K562 (cell line): ENCODE data around the gene SARS2. TPM values are rescaled to one million over a fixed set of nuclear protein-coding genes. Genes with fewer than 3 reads are reported as not detected.

ENCODE experiments used
- ATAC-seq: fragments of 200-7000 bp; cut with Tn5 transposase; 3 replicates; pipeline ENCODE4 v1.9.1; 2020; ENCODE audit warnings: moderate library complexity
- BruUV-seq: library from RNA; stranded (reverse); fragments of 400-500 nt; replicated peaks from 2 replicates; lab custom pipeline; 2021; lab: Mats Ljungman, UMichigan
- CTCF ChIA-PET: fragments of 300-600 bp; formaldehyde crosslinking; extraction: SDS; loops from one replicate; lab custom pipeline; 2021; ENCODE audit warnings: low intra/inter-chr PET ratio; lab: Yijun Ruan, JAX
- POLR2A ChIA-PET: fragments of 300-600, 350-650 bp; sonication (Branson Sonifier 250); formaldehyde crosslinking; extraction: SDS; loops from one replicate; lab custom pipeline; 2021; ENCODE audit warnings: antibody characterized with exemption, inconsistent platforms; lab: Yijun Ruan, JAX
- DNase-seq, 4 experiments: peaks; one replicate each; pipeline versions ENCODE4 v3.0.0 to v3.0.0-alpha.2; 2011 to 2018; ENCODE audit warnings: low spot score in 3 of 4, mixed read lengths in 3 of 4; ENCODE audit errors: extremely low read depth in 1 of 4
- FAIRE-seq: peaks from 2 replicates; lab custom pipeline; 2011; peaks lifted over from hg19 to GRCh38; lab: Jason Lieb, UNC
- H2AFZ ChIP-seq: 2 replicates; pipeline ENCODE4 v1.6.0; 2011; ENCODE audit warnings: low read depth, low read length, control low read depth, inconsistent platforms
- H3K27ac ChIP-seq: fragments of 200-600 bp; 3 replicates; pipeline ENCODE4 v1.8.0; 2011; ENCODE audit warnings: low read depth, mild to moderate bottlenecking, control low read depth, inconsistent platforms, low read length, moderate library complexity, mixed read lengths; ENCODE audit errors: extremely low read depth
- H3K27me3 ChIP-seq, 2 experiments: fragments of 300-600 bp in 1 of 2; 2 replicates in 1 of 2; 3 replicates in 1 of 2; pipeline versions ENCODE4 v1.6.0 to v1.8.0; 2011; ENCODE audit warnings: inconsistent platforms in 2 of 2, low read length in 2 of 2, mild to moderate bottlenecking in 1 of 2, mixed read lengths in 1 of 2, moderate library complexity in 1 of 2; ENCODE audit not compliant: control insufficient read depth in 2 of 2, insufficient read depth in 2 of 2
- H3K36me3 ChIP-seq: fragments of 300-600 bp; 3 replicates; pipeline ENCODE4 v1.8.0; 2011; ENCODE audit warnings: mild to moderate bottlenecking, low read length, inconsistent platforms; ENCODE audit not compliant: control insufficient read depth, insufficient read depth
- H3K4me1 ChIP-seq, 2 experiments: fragments of 200-600 bp in 1 of 2; replicated peaks in 1 of 2; 2 replicates in 1 of 2; 3 replicates in 1 of 2; pipeline versions ENCODE4 v1.5.1 to v1.8.0; 2011; ENCODE audit warnings: inconsistent platforms in 2 of 2, low read length in 2 of 2, mild to moderate bottlenecking in 1 of 2, mixed read lengths in 1 of 2, moderate library complexity in 1 of 2; ENCODE audit not compliant: control insufficient read depth in 2 of 2, insufficient read depth in 2 of 2
- H3K4me2 ChIP-seq: 2 replicates; pipeline ENCODE4 v1.6.1; 2011; ENCODE audit warnings: low read length, control low read depth, inconsistent platforms, mixed read lengths; ENCODE audit not compliant: insufficient read depth
- H3K4me3 ChIP-seq: fragments of 200-600 bp; sonication (generic), shearing (Covaris generic); 2 replicates; pipeline ENCODE4 v1.5.1; 2016; ENCODE audit warnings: control low read depth, inconsistent platforms
- H3K79me2 ChIP-seq: fragments of 200-600 bp; 3 replicates; pipeline ENCODE4 v1.8.0; 2011; ENCODE audit warnings: low read length, inconsistent platforms; ENCODE audit not compliant: control insufficient read depth, insufficient read depth
- H3K9ac ChIP-seq, 2 experiments: 2 replicates each; pipeline versions ENCODE4 v1.6.0 to v1.6.1; 2011; ENCODE audit warnings: low read depth in 2 of 2, low read length in 2 of 2, control low read depth in 1 of 2, inconsistent platforms in 1 of 2, mild to moderate bottlenecking in 1 of 2, mixed read lengths in 1 of 2; ENCODE audit not compliant: insufficient read depth in 1 of 2
- H3K9me1 ChIP-seq: one replicate; pipeline ENCODE4 v1.6.0; 2011; ENCODE audit warnings: inconsistent platforms, mild to moderate bottlenecking, low read length, moderate library complexity; ENCODE audit not compliant: control insufficient read depth, insufficient read depth
- H3K9me3 ChIP-seq: replicated peaks from 2 replicates; pipeline ENCODE4 v1.5.1; 2011; ENCODE audit warnings: low read depth, low read length, inconsistent platforms; ENCODE audit not compliant: control insufficient read depth, insufficient read depth
- H4K20me1 ChIP-seq: replicated peaks from 2 replicates; pipeline ENCODE4 v1.6.1; 2011; ENCODE audit warnings: low read length, inconsistent platforms, mixed read lengths; ENCODE audit not compliant: control insufficient read depth, insufficient read depth
- ATF3 ChIP-seq, 2 experiments: fragments of 450-650 bp in 1 of 2; sonication (generic) in 1 of 2; formaldehyde crosslinking in 1 of 2; IDR thresholded peaks in 1 of 2; conservative IDR thresholded peaks in 1 of 2; 2 replicates each; pipeline versions ENCODE4 v1.6.1 to v1.8.1; 2016 to 2023; ENCODE audit warnings: mild to moderate bottlenecking in 2 of 2, moderate library complexity in 2 of 2, inconsistent platforms in 1 of 2, missing genetic modification reagents in 1 of 2
- CEBPB ChIP-seq: fragments of 450-650 bp; IDR thresholded peaks from 2 replicates; pipeline ENCODE4 v1.6.1; 2016; ENCODE audit warnings: missing genetic modification characterization, missing compliant biosample characterization
- CTCF ChIP-seq, 3 experiments: IDR thresholded peaks in 2 of 3; conservative IDR thresholded peaks in 1 of 3; 2 replicates each; pipeline ENCODE4 v1.5.1; 2011 to 2012; ENCODE audit warnings: low read length in 3 of 3, mild to moderate bottlenecking in 3 of 3, control low read depth in 2 of 3, improper control_type of control experiment in 1 of 3, inconsistent platforms in 1 of 3, low read depth in 1 of 3, mixed read lengths in 1 of 3, moderate library complexity in 1 of 3; ENCODE audit not compliant: insufficient read depth in 2 of 3
- PCBP1 ChIP-seq: fragments of 200-400 bp; formaldehyde crosslinking; IDR thresholded peaks from 2 replicates; pipeline ENCODE4 v1.6.1; 2018; ENCODE audit warnings: mild to moderate bottlenecking, low read depth, low read length; ENCODE audit not compliant: poor library complexity, severe bottlenecking
- POLR2H ChIP-seq: IDR thresholded peaks from 2 replicates; pipeline ENCODE4 v1.6.1; 2016; ENCODE audit warnings: missing genetic modification characterization, low read depth, mild to moderate bottlenecking, control low read depth, missing compliant biosample characterization, moderate library complexity
- ZBTB40 ChIP-seq, 2 experiments: fragments of 450-650 bp in 1 of 2; sonication (generic) in 1 of 2; formaldehyde crosslinking in 1 of 2; IDR thresholded peaks; 2 replicates each; pipeline versions ENCODE4 v1.7.1 to v1.9.0; 2016 to 2022; ENCODE audit warnings: inconsistent platforms in 1 of 2, mild to moderate bottlenecking in 1 of 2, missing genetic modification reagents in 1 of 2
- WGBS: fragments of 100-300 bp; shearing (Covaris generic); methylation state at CpG from one replicate; pipeline ENCODE4 v1.1.6; 2016; ENCODE audit warnings: low coverage, mixed read lengths; ENCODE audit not compliant: insufficient coverage; ENCODE audit errors: missing lambda C conversion rate; 5-methylcytosine and 5-hydroxymethylcytosine counted together
- in situ Hi-C: fragments of 300-500 bp; cut with MboI; formaldehyde crosslinking; loops from 4 replicates; pipeline ENCODE4 v1.15.0; 2018; ENCODE audit warnings: inconsistent platforms, mixed read lengths
- intact Hi-C: fragments of 100-400 bp; cut with micrococcal nuclease; formaldehyde crosslinking; loops from 2 replicates; pipeline ENCODE4 v1.14.2; 2022
- polyA plus RNA-seq, 8 experiments: library from polyadenylated mRNA; depleted of rRNA in 4 of 8; stranded (reverse) in 5 of 8; unstranded in 3 of 8; fragments of >200 nt; fragmentation: Nextera tagmentation in 2 of 8; fragmentation: Illumina TruSeq in 1 of 8; extraction: Ambion mirVana in 2 of 8; extraction: Trizol in 1 of 8; gene quantifications; 2 replicates each; pipeline versions ENCODE4 v1.2.1 to v1.2.3, GENCODE V29; 2011 to 2014; ENCODE audit warnings: inconsistent platforms in 1 of 8, missing spikeins in 1 of 8
- total RNA-seq, 7 experiments: library from RNA; depleted of rRNA in 6 of 7; stranded (reverse); fragments of >200 nt in 6 of 7; fragmentation: Illumina TruSeq in 2 of 7; extraction: Trizol in 2 of 7; gene quantifications; 2 replicates each; pipeline versions ENCODE4 v1.2.1 to v1.2.3, GENCODE V29; 2011 to 2021; ENCODE audit warnings: low replicate concordance in 1 of 7

SARS2 gene
- total and polyA plus RNA-seq, 9 of the 15 experiments (the other 6 are each of a cell fraction or from before 2014, with no cell fraction given), result 3.1 to 59.1 (median 31.7) TPM

- H3K9ac ChIP-seq, result peak overlapping the region; percentile 72 to 90
- peak overlapping the region; percentile 92 for H2AFZ ChIP-seq
- peak; percentile 35 for ATAC-seq
- DNase-seq, result peak in 2 of 4 experiments; percentile 39 to 45
- intact Hi-C loops, result loop anchor here (5.0 kb wide), 1 partner anchor 58 kb away; the partner anchor contains the start of gene FBXO27
- ChIA-PET CTCF (interaction anchor here (0.7 kb wide), 1 partner anchor 13 kb away, joined by 4 read pairs; no protein-coding TSS in a partner anchor), POLR2A (interaction anchor here (0.6 to 0.9 kb wide), 4 partner anchors 32 to 120 kb away, joined by 3 read pairs; no protein-coding TSS in a partner anchor)
- BruUV-seq, result TSS peak; percentile 72
- peaks cover 11 to 21% of the 10 kb centered on the region in 2 experiments; a peak in 4 of 5 replicates for H3K4me1 ChIP-seq
- H3K27me3 ChIP-seq, result no peaks in the 10 kb centered on the region; a peak in 1 of 5 replicates
- WGBS, result under 1% methylated on average over 19 of the region's 19 CpGs
- H3K4me3 ChIP-seq, result peak overlapping the region; percentile 83
- H3K9me3 ChIP-seq, result peaks cover under 1% of the 10 kb centered on the region; the same call in 1 of the 2 replicates
- H3K36me3 ChIP-seq, result peaks cover 8% of the 10 kb centered on the region; the same call in 1 of the 3 replicates
- H3K4me2 ChIP-seq, result peak overlapping the region; percentile 86
- in situ Hi-C loops, result no loop called here
- peaks cover 28% of the 10 kb centered on the region for H3K79me2 ChIP-seq
- no peaks in the 10 kb centered on the region for H4K20me1 ChIP-seq
- peak; percentile 46 for FAIRE-seq
- no peaks in the 10 kb centered on the region for H3K9me1 ChIP-seq
- H3K27ac ChIP-seq, result peak overlapping the region; percentile 73
- TF ChIP-seq ZBTB40 (IDR thresholded peaks at IDR 0.05), result peak; percentile 56; the same call in 1 of the 2 replicates
- no peak for TF ChIP-seq ZBTB40 (CRISPR knock-in tag; IDR thresholded peaks at IDR 0.05)
- TF ChIP-seq CTCF (IDR thresholded peaks at IDR 0.05 in 2 of 3, conservative IDR thresholded peaks at IDR 0.05 in 1 of 3; ENCODE audit: insufficient read depth in 2 of 3, low read depth in 1 of 3, low read length in 3 of 3), result peak in 1 of 3 experiments; percentile 12; a peak in 2 of 6 replicates
- peak; percentile 24; the same call in 1 of the 2 replicates for TF ChIP-seq POLR2H (tag)
- TF ChIP-seq ATF3 (IDR thresholded peaks at IDR 0.05), result no peak
- TF ChIP-seq ATF3 (CRISPR knock-in tag; conservative IDR thresholded peaks at IDR 0.05), result no peak
- TF ChIP-seq CEBPB (tag), result peak; percentile 19; the same call in 1 of the 2 replicates
- TF ChIP-seq PCBP1, result peak; percentile 5
These were observed 44.2 kb upstream of the SARS2 start for GRCh38 chr19:38974624-38975213.
